H1 (cell line): ENCODE measurements around the gene ZBTB46. TPM values are rescaled to one million over a fixed set of nuclear protein-coding genes. Genes with fewer than 3 reads are reported as not detected.

Source experiments
- CTCF ChIA-PET: fragments of 300-600 bp; sonication (Branson Sonifier 250); formaldehyde crosslinking; loops from one replicate; lab custom pipeline; 2021; ENCODE audit not compliant: partially characterized antibody; lab: Charles Lee
- POLR2A ChIA-PET: fragments of 300-600 bp; sonication (Branson Sonifier 250); formaldehyde crosslinking; loops from one replicate; lab custom pipeline; 2021; ENCODE audit warnings: inconsistent platforms; ENCODE audit not compliant: partially characterized antibody; lab: Charles Lee
- DNase-seq, 2 experiments: peaks; one replicate each; pipeline versions ENCODE4 v3.0.0 to v3.0.0-alpha.2; 2010 to 2022; ENCODE audit warnings: low spot score in 2 of 2, low read depth in 1 of 2, mixed read lengths in 1 of 2
- FAIRE-seq: peaks from 2 replicates; lab custom pipeline; 2011; peaks lifted over from hg19 to GRCh38; lab: Jason Lieb, UNC
- H2AFZ ChIP-seq: 2 replicates; pipeline ENCODE4 v1.8.1; 2012; ENCODE audit warnings: low read length, inconsistent platforms
- H2AK5ac ChIP-seq: 2 replicates; pipeline ENCODE4 v1.6.1; 2013; ENCODE audit warnings: low read depth, low read length
- H2BK120ac ChIP-seq: replicated peaks from 2 replicates; pipeline ENCODE3; 2013; ENCODE audit warnings: low read depth, low read length, inconsistent platforms
- H2BK12ac ChIP-seq: 2 replicates; pipeline ENCODE4 v1.6.1; 2013; ENCODE audit warnings: low read depth, low read length
- H2BK15ac ChIP-seq: 2 replicates; pipeline ENCODE4 v1.6.1; 2013; ENCODE audit warnings: low read length
- H2BK20ac ChIP-seq: 2 replicates; pipeline ENCODE4 v1.6.1; 2013; ENCODE audit warnings: low read length
- H2BK5ac ChIP-seq: 2 replicates; pipeline ENCODE4 v1.6.1; 2013; ENCODE audit warnings: low read depth, low read length
- H3K14ac ChIP-seq: 2 replicates; pipeline ENCODE4 v1.6.1; 2013; ENCODE audit warnings: inconsistent platforms; ENCODE audit not compliant: insufficient read length
- H3K18ac ChIP-seq: 2 replicates; pipeline ENCODE4 v1.6.1; 2013; ENCODE audit warnings: low read length; ENCODE audit errors: extremely low read depth
- H3K23ac ChIP-seq: 2 replicates; pipeline ENCODE4 v1.6.1; 2013; ENCODE audit warnings: inconsistent platforms; ENCODE audit not compliant: insufficient read length
- H3K23me2 ChIP-seq: 2 replicates; pipeline ENCODE4 v1.6.1; 2013; ENCODE audit warnings: low read depth, low read length
- H3K27ac ChIP-seq: 2 replicates; pipeline ENCODE4 v1.6.1; 2011; ENCODE audit warnings: low read depth, low read length, inconsistent platforms
- H3K27me3 ChIP-seq, 4 experiments: replicated peaks in 1 of 4; 1 replicate in 1 of 4; 2 replicates in 3 of 4; pipeline versions ENCODE4 v1.6.1 to v1.8.1; 2011 to 2013; ENCODE audit warnings: low read length in 3 of 4, mild to moderate bottlenecking in 3 of 4, inconsistent platforms in 2 of 4, mixed read lengths in 2 of 4, moderate library complexity in 1 of 4; ENCODE audit not compliant: control insufficient read depth in 3 of 4, insufficient read depth in 3 of 4; ENCODE audit errors: extremely low read depth in 1 of 4
- H3K36me3 ChIP-seq, 4 experiments: 2 replicates each; pipeline versions ENCODE4 v1.6.1 to v1.8.1; 2011 to 2013; ENCODE audit warnings: mild to moderate bottlenecking in 4 of 4, low read length in 3 of 4, moderate library complexity in 2 of 4, control low read depth in 1 of 4, inconsistent platforms in 1 of 4; ENCODE audit not compliant: insufficient read depth in 4 of 4, control insufficient read depth in 2 of 4
- H3K4ac ChIP-seq: replicated peaks from 2 replicates; pipeline ENCODE3; 2013; ENCODE audit warnings: low read length, low read depth, mixed read lengths, inconsistent platforms; ENCODE audit not compliant: insufficient read length
- H3K4me1 ChIP-seq, 4 experiments: replicated peaks in 1 of 4; 1 replicate in 1 of 4; 2 replicates in 3 of 4; pipeline versions ENCODE4 v1.6.1 to v1.8.1; 2011 to 2013; ENCODE audit warnings: low read length in 3 of 4, inconsistent platforms in 2 of 4, mixed read lengths in 1 of 4; ENCODE audit not compliant: insufficient read depth in 4 of 4, control insufficient read depth in 3 of 4
- H3K4me2 ChIP-seq, 2 experiments: 2 replicates each; pipeline versions ENCODE4 v1.6.1 to v1.8.1; 2011 to 2013; ENCODE audit warnings: low read depth in 2 of 2, low read length in 2 of 2, control low read depth in 1 of 2, inconsistent platforms in 1 of 2, mild to moderate bottlenecking in 1 of 2; ENCODE audit not compliant: insufficient read depth in 1 of 2
- H3K4me3 ChIP-seq, 4 experiments: fragments of 200-600, 300-600 bp in 1 of 4; sonication (generic), shearing (Covaris generic), sonication (Bioruptor Twin) in 1 of 4; 2 replicates each; pipeline versions ENCODE4 v1.5.1 to v1.8.1; 2011 to 2016; ENCODE audit warnings: low read length in 4 of 4, low read depth in 3 of 4, control low read depth in 2 of 4, inconsistent platforms in 2 of 4, mild to moderate bottlenecking in 2 of 4, mixed read lengths in 1 of 4, moderate library complexity in 1 of 4; ENCODE audit not compliant: insufficient read depth in 2 of 4; ENCODE audit errors: extremely low read depth in 1 of 4
- H3K56ac ChIP-seq: replicated peaks from 2 replicates; pipeline ENCODE3; 2013; ENCODE audit warnings: low read depth, mild to moderate bottlenecking, mixed read lengths, low read length, inconsistent platforms; ENCODE audit not compliant: insufficient read length
- H3K79me1 ChIP-seq: 2 replicates; pipeline ENCODE4 v1.6.1; 2013; ENCODE audit warnings: low read depth, low read length, control low read depth
- H3K79me2 ChIP-seq, 2 experiments: 2 replicates each; pipeline versions ENCODE4 v1.6.1 to v1.8.1; 2012 to 2013; ENCODE audit warnings: low read length in 2 of 2, mild to moderate bottlenecking in 2 of 2, inconsistent platforms in 1 of 2; ENCODE audit not compliant: insufficient read depth in 2 of 2, control insufficient read depth in 1 of 2
- H3K9ac ChIP-seq, 4 experiments: replicated peaks in 1 of 4; 1 replicate in 1 of 4; 2 replicates in 3 of 4; pipeline versions ENCODE4 v1.6.1 to v1.8.1; 2011 to 2013; ENCODE audit warnings: low read depth in 3 of 4, low read length in 3 of 4, control low read depth in 2 of 4, mild to moderate bottlenecking in 2 of 4, moderate library complexity in 2 of 4, inconsistent platforms in 1 of 4; ENCODE audit errors: extremely low read depth in 1 of 4
- H3K9me3 ChIP-seq, 2 experiments: 2 replicates each; pipeline versions ENCODE4 v1.6.1 to v1.8.1; 2012 to 2013; ENCODE audit warnings: mild to moderate bottlenecking in 2 of 2, moderate library complexity in 2 of 2, control low read depth in 1 of 2, inconsistent platforms in 1 of 2, low read depth in 1 of 2, low read length in 1 of 2, mixed read lengths in 1 of 2; ENCODE audit not compliant: insufficient read depth in 2 of 2
- H4K20me1 ChIP-seq, 2 experiments: replicated peaks in 1 of 2; 2 replicates each; pipeline versions ENCODE3 to v1.8.1; 2011 to 2013; ENCODE audit warnings: inconsistent platforms in 2 of 2, low read length in 2 of 2, mild to moderate bottlenecking in 1 of 2; ENCODE audit not compliant: insufficient read depth in 2 of 2, control insufficient read depth in 1 of 2
- H4K5ac ChIP-seq: 2 replicates; pipeline ENCODE4 v1.6.1; 2013; ENCODE audit warnings: low read length, low read depth, mixed read lengths, inconsistent platforms; ENCODE audit not compliant: insufficient read length
- H4K8ac ChIP-seq: 2 replicates; pipeline ENCODE4 v1.8.0; 2013; ENCODE audit warnings: mild to moderate bottlenecking, moderate library complexity, low read length, inconsistent platforms; ENCODE audit not compliant: insufficient read depth; ENCODE audit errors: extremely low read depth
- H4K91ac ChIP-seq: replicated peaks from 2 replicates; pipeline ENCODE3; 2013; ENCODE audit warnings: low read length, mixed read lengths, inconsistent platforms; ENCODE audit not compliant: insufficient read length
- BACH1 ChIP-seq: IDR thresholded peaks from 2 replicates; pipeline ENCODE4 v1.6.1; 2012; ENCODE audit warnings: low read length, improper control_type of control experiment
- BCL11A ChIP-seq, 2 experiments: IDR thresholded peaks; one replicate each; pipeline ENCODE4 v1.6.1; 2011; ENCODE audit warnings: low read depth in 2 of 2, low read length in 2 of 2, mild to moderate bottlenecking in 2 of 2
- CBX8 ChIP-seq: fragments of 300-800, 300-1000 bp; sonication (generic); IDR thresholded peaks from 2 replicates; pipeline ENCODE4 v1.7.1; 2016; ENCODE audit warnings: low read depth, low read length, borderline replicate concordance
- EZH2 ChIP-seq: fragments of 200-600 bp; sonication (generic); IDR thresholded peaks from 2 replicates; pipeline ENCODE4 v1.7.1; 2012; ENCODE audit warnings: low read depth, mild to moderate bottlenecking, moderate library complexity, low read length, inconsistent platforms; ENCODE audit not compliant: severe bottlenecking
- GABPA ChIP-seq: IDR thresholded peaks from 2 replicates; pipeline ENCODE4 v1.6.1; 2011; ENCODE audit warnings: mild to moderate bottlenecking, low read length, moderate library complexity, borderline replicate concordance; ENCODE audit not compliant: insufficient read depth
- HDAC6 ChIP-seq: IDR thresholded peaks from one replicate; pipeline ENCODE4 v1.7.1; 2012; ENCODE audit warnings: low read depth, mild to moderate bottlenecking, inconsistent platforms, low read length, moderate library complexity
- MAFK ChIP-seq: IDR thresholded peaks from 2 replicates; pipeline ENCODE4 v1.6.1; 2012; ENCODE audit warnings: low read depth, mild to moderate bottlenecking, improper control_type of control experiment, low read length
- PHF8 ChIP-seq: fragments of 200-600 bp; sonication (generic); conservative IDR thresholded peaks from 2 replicates; pipeline ENCODE4 v1.7.1; 2012; ENCODE audit warnings: low read depth, mild to moderate bottlenecking, inconsistent platforms, low read length, moderate library complexity
- RFX5 ChIP-seq: IDR thresholded peaks from 2 replicates; pipeline ENCODE4 v1.6.1; 2011; ENCODE audit warnings: low read depth, low read length, improper control_type of control experiment, borderline replicate concordance
- RXRA ChIP-seq: IDR thresholded peaks from 2 replicates; pipeline ENCODE4 v1.6.1; 2011; ENCODE audit warnings: low read depth, mild to moderate bottlenecking, low read length, moderate library complexity; ENCODE audit not compliant: insufficient read depth
- SAP30 ChIP-seq: fragments of 300-600 bp; sonication (generic); IDR thresholded peaks from 2 replicates; pipeline ENCODE4 v1.7.1; 2012; ENCODE audit warnings: low read length, moderate library complexity, mild to moderate bottlenecking, inconsistent platforms; ENCODE audit not compliant: insufficient read depth, insufficient replicate concordance
- SIRT6 ChIP-seq: IDR thresholded peaks from one replicate; pipeline ENCODE4 v1.7.1; 2012; ENCODE audit warnings: low read length, inconsistent platforms
- WGBS, 2 experiments: shearing (Covaris generic) in 1 of 2; methylation state at CpG; one replicate each; pipeline versions ENCODE4 v1.1.6 to v1.1.7; 2013 to 2015; ENCODE audit warnings: low lambda C conversion rate in 2 of 2, mixed read lengths in 2 of 2, inconsistent platforms in 1 of 2, low coverage in 1 of 2, missing lambda C conversion rate in 1 of 2; ENCODE audit not compliant: insufficient replicate concordance in 2 of 2, insufficient coverage in 1 of 2, insufficient read length in 1 of 2; ENCODE audit errors: extremely low coverage in 1 of 2, missing lambda C conversion rate in 1 of 2; 5-methylcytosine and 5-hydroxymethylcytosine counted together
- polyA plus RNA-seq, 7 experiments: library from polyadenylated mRNA; depleted of rRNA in 3 of 7; stranded (reverse) in 5 of 7; unstranded in 2 of 7; fragments of >200 nt in 5 of 7; fragments of 200-250 nt in 2 of 7; gene quantifications; 1 replicate in 5 of 7; 2 replicates in 1 of 7; 4 replicates in 1 of 7; pipeline versions ENCODE4 v1.2.1 to v1.2.3, GENCODE V29; 2011 to 2013; ENCODE audit warnings: missing spikeins in 2 of 7, mixed read lengths in 2 of 7
- total RNA-seq: library from RNA; stranded (reverse); fragmentation: NEBNext Ultra II Directional; extraction: Animal tissue kit (Norgen Biotek cat#: 25700); gene quantifications from 2 replicates; pipeline ENCODE4 v1.2.1, GENCODE V29; 2021
- TF ChIP-seq, protein P1 (sequence below): IDR thresholded peaks from 2 replicates; pipeline ENCODE4 v1.6.1; 2012; ENCODE audit warnings: inconsistent platforms

Gene ZBTB46
- total and polyA plus RNA-seq, 2 of the 8 experiments (the other 6 are each of a cell fraction or from before 2014, with no cell fraction given): 6.4 to 22.4 TPM

- H2AFZ ChIP-seq: no peak overlapping the region
- peak overlapping the region; percentile 88 for H4K91ac ChIP-seq
- H3K18ac ChIP-seq: peak overlapping the region; percentile 62
- H3K4me2 ChIP-seq: no peak overlapping the region; a peak in 1 of 4 replicates
- H2BK20ac ChIP-seq: peak overlapping the region; percentile 21; the same call in 1 of the 2 replicates
- peaks cover 0 to 5% of the 10 kb centered on the region in 2 experiments for H4K20me1 ChIP-seq
- no peaks in the 10 kb centered on the region for H3K79me1 ChIP-seq
- H3K23ac ChIP-seq: no peak overlapping the region
- ChIA-PET POLR2A (interaction anchor here (0.5 to 1.7 kb wide), 2 partner anchors 15 to 20 kb away, joined by 3 to 6 read pairs; no protein-coding TSS in a partner anchor), CTCF (interaction anchor here (0.6 to 1.2 kb wide), 2 partner anchors 69 to 219 kb away, joined by 3 to 4 read pairs; no protein-coding TSS in a partner anchor)
- H2BK120ac ChIP-seq: no peak overlapping the region
- FAIRE-seq (no peak), DNase-seq (no peak)
- H3K4me1 ChIP-seq: peaks cover 6 to 32% (median 24%) of the 10 kb centered on the region in 4 experiments
- no peak overlapping the region for H3K4ac ChIP-seq
- H3K14ac ChIP-seq: no peak overlapping the region
- no peak overlapping the region for H3K56ac ChIP-seq
- H4K8ac ChIP-seq: no peak overlapping the region
- H3K27me3 ChIP-seq: no peaks in the 10 kb centered on the region
- peak overlapping the region; percentile 61; the same call in 1 of the 2 replicates for H2BK15ac ChIP-seq
- no peaks in the 10 kb centered on the region for H3K9me3 ChIP-seq
- peak overlapping the region; percentile 82; the same call in 1 of the 2 replicates for H2AK5ac ChIP-seq
- H4K5ac ChIP-seq: no peak overlapping the region
- no peak overlapping the region for H3K9ac ChIP-seq
- no peaks in the 10 kb centered on the region for H3K79me2 ChIP-seq
- H3K36me3 ChIP-seq: no peaks in the 10 kb centered on the region
- no peak overlapping the region for H3K27ac ChIP-seq
- peak overlapping the region; percentile 50; the same call in 1 of the 2 replicates for H2BK12ac ChIP-seq
- peak overlapping the region; percentile 68 for H2BK5ac ChIP-seq
- WGBS, 2 experiments: 84% methylated on average over 14 of the region's 16 CpGs; no CpG with 5 or more reads in 1 of the 2 experiments
- H3K23me2 ChIP-seq: peaks cover 12% of the 10 kb centered on the region; the same call in 1 of the 2 replicates
- no peak overlapping the region for H3K4me3 ChIP-seq
- no peak for TF ChIP-seq BACH1
- no peak for TF ChIP-seq RXRA
- TF ChIP-seq BCL11A (IDR thresholded peaks at IDR 0.05; ENCODE audit: low read depth in 2 of 2, low read length in 2 of 2): no peak
- TF ChIP-seq, protein P1, sequence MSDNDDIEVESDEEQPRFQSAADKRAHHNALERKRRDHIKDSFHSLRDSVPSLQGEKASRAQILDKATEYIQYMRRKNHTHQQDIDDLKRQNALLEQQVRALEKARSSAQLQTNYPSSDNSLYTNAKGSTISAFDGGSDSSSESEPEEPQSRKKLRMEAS: no peak
- no peak for TF ChIP-seq GABPA
- no peak for TF ChIP-seq CBX8
- no peak for TF ChIP-seq SIRT6
- no peak for TF ChIP-seq HDAC6
- no peak for TF ChIP-seq EZH2
- TF ChIP-seq RFX5: no peak
- no peak for TF ChIP-seq MAFK
- no peak for TF ChIP-seq SAP30
- no peak for TF ChIP-seq PHF8
Observed at GRCh38 chr20:63843778-63844177, 12.7 kb upstream of the ZBTB46 start.
